ENCODE results near the gene PAK5.

DNA sequence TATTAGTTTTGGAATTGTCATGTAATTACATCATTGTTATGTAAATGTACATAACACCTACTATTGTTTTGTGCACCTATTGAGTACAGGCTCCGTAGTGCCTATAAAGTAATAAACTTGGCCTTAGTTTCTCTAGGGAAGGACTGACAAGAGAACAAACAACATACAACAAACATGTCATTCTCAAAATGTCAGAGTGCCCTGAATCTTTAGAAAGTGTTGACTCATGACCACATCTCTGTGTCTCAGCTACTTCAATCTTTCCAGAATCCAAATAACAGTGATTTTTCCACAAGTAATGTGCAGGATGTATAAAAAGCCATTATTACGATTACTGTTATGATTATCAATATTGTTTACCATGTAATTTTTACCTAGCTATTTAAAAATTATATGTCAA is 307.3 kb downstream of the PAK5 start:
- TF ChIP-seq, protein P1, sequence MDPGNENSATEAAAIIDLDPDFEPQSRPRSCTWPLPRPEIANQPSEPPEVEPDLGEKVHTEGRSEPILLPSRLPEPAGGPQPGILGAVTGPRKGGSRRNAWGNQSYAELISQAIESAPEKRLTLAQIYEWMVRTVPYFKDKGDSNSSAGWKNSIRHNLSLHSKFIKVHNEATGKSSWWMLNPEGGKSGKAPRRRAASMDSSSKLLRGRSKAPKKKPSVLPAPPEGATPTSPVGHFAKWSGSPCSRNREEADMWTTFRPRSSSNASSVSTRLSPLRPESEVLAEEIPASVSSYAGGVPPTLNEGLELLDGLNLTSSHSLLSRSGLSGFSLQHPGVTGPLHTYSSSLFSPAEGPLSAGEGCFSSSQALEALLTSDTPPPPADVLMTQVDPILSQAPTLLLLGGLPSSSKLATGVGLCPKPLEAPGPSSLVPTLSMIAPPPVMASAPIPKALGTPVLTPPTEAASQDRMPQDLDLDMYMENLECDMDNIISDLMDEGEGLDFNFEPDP (CRISPR knock-in tag; IDR thresholded peaks at IDR 0.05): no peak
- no peak for TF ChIP-seq SETDB1 (IDR thresholded peaks at IDR 0.05; ENCODE audit: low read length)
- no peak for TF ChIP-seq HLTF (IDR thresholded peaks at IDR 0.05)
- TF ChIP-seq FOXJ3 (CRISPR knock-in tag; IDR thresholded peaks at IDR 0.05): no peak
- TF ChIP-seq RAD21 (CRISPR knock-in tag; conservative IDR thresholded peaks at IDR 0.05 in 1 of 2, IDR thresholded peaks at IDR 0.05 in 1 of 2): no peak
- TF ChIP-seq CHD4 (IDR thresholded peaks at IDR 0.05; ENCODE audit: insufficient read depth, insufficient replicate concordance, low read depth, low read length, poor library complexity, severe bottlenecking): no peak
- TF ChIP-seq JUN (IDR thresholded peaks at IDR 0.05; ENCODE audit: borderline replicate concordance, low read depth, low read length): no peak
- TF ChIP-seq JUN (CRISPR knock-in tag; IDR thresholded peaks at IDR 0.05; ENCODE audit: borderline replicate concordance): no peak
- no peak for TF ChIP-seq EZH2 (IDR thresholded peaks at IDR 0.05; ENCODE audit: borderline replicate concordance, low read depth, low read length)
- TF ChIP-seq, protein P2, sequence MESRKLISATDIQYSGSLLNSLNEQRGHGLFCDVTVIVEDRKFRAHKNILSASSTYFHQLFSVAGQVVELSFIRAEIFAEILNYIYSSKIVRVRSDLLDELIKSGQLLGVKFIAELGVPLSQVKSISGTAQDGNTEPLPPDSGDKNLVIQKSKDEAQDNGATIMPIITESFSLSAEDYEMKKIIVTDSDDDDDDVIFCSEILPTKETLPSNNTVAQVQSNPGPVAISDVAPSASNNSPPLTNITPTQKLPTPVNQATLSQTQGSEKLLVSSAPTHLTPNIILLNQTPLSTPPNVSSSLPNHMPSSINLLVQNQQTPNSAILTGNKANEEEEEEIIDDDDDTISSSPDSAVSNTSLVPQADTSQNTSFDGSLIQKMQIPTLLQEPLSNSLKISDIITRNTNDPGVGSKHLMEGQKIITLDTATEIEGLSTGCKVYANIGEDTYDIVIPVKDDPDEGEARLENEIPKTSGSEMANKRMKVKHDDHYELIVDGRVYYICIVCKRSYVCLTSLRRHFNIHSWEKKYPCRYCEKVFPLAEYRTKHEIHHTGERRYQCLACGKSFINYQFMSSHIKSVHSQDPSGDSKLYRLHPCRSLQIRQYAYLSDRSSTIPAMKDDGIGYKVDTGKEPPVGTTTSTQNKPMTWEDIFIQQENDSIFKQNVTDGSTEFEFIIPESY (CRISPR knock-in tag; IDR thresholded peaks at IDR 0.05): no peak
